ENCODE data around the gene RAB37. TPM values are rescaled to one million over a fixed set of nuclear protein-coding genes. Genes with fewer than 3 reads are reported as not detected.

Gene RAB37
- total and polyA plus RNA-seq, 2 of the 8 experiments (the other 6 are each of a cell fraction or from before 2014, with no cell fraction given): 5.5 to 6.1 TPM

DNA sequence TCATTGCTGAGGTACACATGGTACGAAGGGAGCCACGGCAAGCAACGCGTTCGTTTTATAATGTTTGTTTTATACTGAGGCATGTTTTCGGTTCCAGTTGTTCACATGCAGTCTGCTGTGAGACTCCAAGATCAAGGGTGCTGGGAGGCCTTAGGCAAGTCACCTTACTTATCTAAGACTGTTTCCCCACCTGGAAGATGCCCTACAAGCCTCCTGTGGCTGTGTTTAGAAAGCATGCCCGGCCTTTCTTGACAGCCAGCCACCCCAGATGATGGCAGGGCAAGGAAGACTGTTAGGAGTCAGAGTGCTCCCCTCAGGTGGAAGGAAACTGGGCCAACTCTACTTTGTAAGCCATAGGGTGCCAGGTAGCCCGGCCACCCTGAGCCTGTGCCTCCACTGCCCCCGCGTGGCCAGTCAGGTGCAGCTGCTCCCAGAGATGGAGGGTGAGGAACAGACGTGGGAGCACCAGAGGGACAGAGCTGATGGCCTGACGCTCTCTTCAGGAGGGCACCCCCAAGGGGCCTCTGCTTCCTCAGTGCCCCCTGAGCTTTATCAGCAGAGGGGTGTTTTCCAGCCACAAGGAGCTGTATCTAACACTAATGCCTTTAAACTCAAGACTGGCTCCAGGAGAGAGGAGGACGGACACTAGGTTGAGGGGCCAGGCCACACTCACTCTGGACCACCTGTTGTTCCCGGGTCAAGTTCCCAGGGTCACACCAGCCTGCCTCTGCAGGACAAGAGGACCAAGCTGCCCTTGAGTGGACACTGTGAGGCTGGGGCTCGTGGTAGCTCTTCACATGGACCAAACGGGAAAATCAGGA, 33.7 kb downstream of the RAB37 start (continued):
- TF ChIP-seq, protein P1, sequence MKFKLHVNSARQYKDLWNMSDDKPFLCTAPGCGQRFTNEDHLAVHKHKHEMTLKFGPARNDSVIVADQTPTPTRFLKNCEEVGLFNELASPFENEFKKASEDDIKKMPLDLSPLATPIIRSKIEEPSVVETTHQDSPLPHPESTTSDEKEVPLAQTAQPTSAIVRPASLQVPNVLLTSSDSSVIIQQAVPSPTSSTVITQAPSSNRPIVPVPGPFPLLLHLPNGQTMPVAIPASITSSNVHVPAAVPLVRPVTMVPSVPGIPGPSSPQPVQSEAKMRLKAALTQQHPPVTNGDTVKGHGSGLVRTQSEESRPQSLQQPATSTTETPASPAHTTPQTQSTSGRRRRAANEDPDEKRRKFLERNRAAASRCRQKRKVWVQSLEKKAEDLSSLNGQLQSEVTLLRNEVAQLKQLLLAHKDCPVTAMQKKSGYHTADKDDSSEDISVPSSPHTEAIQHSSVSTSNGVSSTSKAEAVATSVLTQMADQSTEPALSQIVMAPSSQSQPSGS (IDR thresholded peaks at IDR 0.05; ENCODE audit: low read length): peak; percentile 44; the same call in 1 of the 2 replicates
- TF ChIP-seq HDAC2 (IDR thresholded peaks at IDR 0.05; ENCODE audit: borderline replicate concordance in 1 of 2, low read depth in 2 of 2, low read length in 2 of 2) (no peak), CREB1 (IDR thresholded peaks at IDR 0.05) (no peak), BCL11A (IDR thresholded peaks at IDR 0.05; ENCODE audit: low read depth in 2 of 2, low read length in 2 of 2) (no peak), KDM4A (IDR thresholded peaks at IDR 0.05; ENCODE audit: low read depth, low read length, severe bottlenecking) (no peak), CBX8 (IDR thresholded peaks at IDR 0.05; ENCODE audit: borderline replicate concordance, low read depth, low read length) (no peak), GABPA (IDR thresholded peaks at IDR 0.05; ENCODE audit: borderline replicate concordance, insufficient read depth, low read length) (peak; percentile 66; the same call in 1 of the 2 replicates), CTBP2 (IDR thresholded peaks at IDR 0.05; ENCODE audit: borderline replicate concordance, insufficient read depth, insufficient read length, low read length) (no peak), POU5F1 (IDR thresholded peaks at IDR 0.05; ENCODE audit: low read depth, low read length) (no peak), EGR1 (IDR thresholded peaks at IDR 0.05; ENCODE audit: borderline replicate concordance, low read depth, low read length) (no peak), RBBP5 (IDR thresholded peaks at IDR 0.05; ENCODE audit: borderline replicate concordance, low read depth, low read length) (no peak), EZH2 (IDR thresholded peaks at IDR 0.05; ENCODE audit: low read depth, low read length, severe bottlenecking) (no peak), TAF1 (IDR thresholded peaks at IDR 0.05; ENCODE audit: low read depth, low read length) (no peak), YY1 (IDR thresholded peaks at IDR 0.05; ENCODE audit: low read depth, low read length) (no peak), CHD2 (IDR thresholded peaks at IDR 0.05; ENCODE audit: low read length) (no peak), TAF7 (optimal IDR thresholded peaks at IDR 0.05; ENCODE audit: borderline replicate concordance, low read depth, low read length) (no peak)
- TF ChIP-seq, protein P2, sequence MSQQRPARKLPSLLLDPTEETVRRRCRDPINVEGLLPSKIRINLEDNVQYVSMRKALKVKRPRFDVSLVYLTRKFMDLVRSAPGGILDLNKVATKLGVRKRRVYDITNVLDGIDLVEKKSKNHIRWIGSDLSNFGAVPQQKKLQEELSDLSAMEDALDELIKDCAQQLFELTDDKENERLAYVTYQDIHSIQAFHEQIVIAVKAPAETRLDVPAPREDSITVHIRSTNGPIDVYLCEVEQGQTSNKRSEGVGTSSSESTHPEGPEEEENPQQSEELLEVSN (IDR thresholded peaks at IDR 0.05): no peak
- TF ChIP-seq, protein P3, sequence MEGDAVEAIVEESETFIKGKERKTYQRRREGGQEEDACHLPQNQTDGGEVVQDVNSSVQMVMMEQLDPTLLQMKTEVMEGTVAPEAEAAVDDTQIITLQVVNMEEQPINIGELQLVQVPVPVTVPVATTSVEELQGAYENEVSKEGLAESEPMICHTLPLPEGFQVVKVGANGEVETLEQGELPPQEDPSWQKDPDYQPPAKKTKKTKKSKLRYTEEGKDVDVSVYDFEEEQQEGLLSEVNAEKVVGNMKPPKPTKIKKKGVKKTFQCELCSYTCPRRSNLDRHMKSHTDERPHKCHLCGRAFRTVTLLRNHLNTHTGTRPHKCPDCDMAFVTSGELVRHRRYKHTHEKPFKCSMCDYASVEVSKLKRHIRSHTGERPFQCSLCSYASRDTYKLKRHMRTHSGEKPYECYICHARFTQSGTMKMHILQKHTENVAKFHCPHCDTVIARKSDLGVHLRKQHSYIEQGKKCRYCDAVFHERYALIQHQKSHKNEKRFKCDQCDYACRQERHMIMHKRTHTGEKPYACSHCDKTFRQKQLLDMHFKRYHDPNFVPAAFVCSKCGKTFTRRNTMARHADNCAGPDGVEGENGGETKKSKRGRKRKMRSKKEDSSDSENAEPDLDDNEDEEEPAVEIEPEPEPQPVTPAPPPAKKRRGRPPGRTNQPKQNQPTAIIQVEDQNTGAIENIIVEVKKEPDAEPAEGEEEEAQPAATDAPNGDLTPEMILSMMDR (IDR thresholded peaks at IDR 0.05; ENCODE audit: control extremely low read depth in 1 of 3, insufficient read depth in 1 of 3, low read depth in 1 of 3, low read length in 3 of 3): peak; percentile 93 to 99 (median 96)

All from H1 (cell line).